Breast epithelium (tissue), 3 donors: Measurements from ENCODE around the gene SERPINB4.

Source experiments
- POLR2A ChIP-seq: fragments of 450-650 bp; IDR thresholded peaks from one replicate; pipeline ENCODE4 v1.6.1; 2016; ENCODE audit warnings: antibody characterized with exemption, mild to moderate bottlenecking, moderate library complexity
- TF ChIP-seq, protein P1 (sequence below), 3 donors: fragments of 450-650 bp; IDR thresholded peaks; one replicate each; pipeline ENCODE4 v1.5.1; 2016 to 2017; ENCODE audit warnings: antibody characterized with exemption in 3 of 3, mild to moderate bottlenecking in 3 of 3, moderate library complexity in 3 of 3

DNA sequence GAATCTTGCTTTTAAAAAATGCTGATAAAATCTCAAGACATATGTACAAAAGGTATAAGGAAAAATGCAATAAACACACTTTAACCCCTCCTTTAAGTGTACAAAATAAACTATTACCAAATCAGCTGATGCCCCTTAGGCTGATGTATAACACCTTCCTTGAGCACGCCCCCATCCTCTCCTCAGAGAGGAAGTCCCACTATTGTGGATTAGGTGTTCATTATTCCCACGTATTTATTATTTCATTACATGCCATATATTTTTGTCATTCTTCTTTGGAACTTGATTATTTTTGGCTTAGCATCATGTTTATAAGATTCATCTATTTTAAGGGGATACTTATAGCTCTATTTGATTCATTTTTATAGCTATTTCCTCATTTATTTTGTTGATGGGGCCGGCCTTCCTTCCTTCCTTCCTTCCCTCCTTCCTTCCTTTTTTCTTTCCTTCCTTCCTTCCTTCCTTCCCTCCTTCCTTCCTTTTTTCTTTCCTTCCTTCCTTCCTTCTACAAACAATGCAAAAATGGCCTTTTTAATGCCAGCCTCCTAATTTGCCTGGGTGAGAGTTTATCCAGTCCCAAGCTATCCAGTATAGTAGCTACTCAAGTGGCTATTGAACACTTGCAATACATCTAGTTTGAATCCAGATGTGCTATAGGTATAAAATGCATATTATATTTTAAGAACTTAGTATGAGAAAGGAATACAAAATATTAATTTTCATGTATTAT lies 52.9 kb downstream of the SERPINB4 start:
- no peak for TF ChIP-seq POLR2A
- TF ChIP-seq, protein P1, sequence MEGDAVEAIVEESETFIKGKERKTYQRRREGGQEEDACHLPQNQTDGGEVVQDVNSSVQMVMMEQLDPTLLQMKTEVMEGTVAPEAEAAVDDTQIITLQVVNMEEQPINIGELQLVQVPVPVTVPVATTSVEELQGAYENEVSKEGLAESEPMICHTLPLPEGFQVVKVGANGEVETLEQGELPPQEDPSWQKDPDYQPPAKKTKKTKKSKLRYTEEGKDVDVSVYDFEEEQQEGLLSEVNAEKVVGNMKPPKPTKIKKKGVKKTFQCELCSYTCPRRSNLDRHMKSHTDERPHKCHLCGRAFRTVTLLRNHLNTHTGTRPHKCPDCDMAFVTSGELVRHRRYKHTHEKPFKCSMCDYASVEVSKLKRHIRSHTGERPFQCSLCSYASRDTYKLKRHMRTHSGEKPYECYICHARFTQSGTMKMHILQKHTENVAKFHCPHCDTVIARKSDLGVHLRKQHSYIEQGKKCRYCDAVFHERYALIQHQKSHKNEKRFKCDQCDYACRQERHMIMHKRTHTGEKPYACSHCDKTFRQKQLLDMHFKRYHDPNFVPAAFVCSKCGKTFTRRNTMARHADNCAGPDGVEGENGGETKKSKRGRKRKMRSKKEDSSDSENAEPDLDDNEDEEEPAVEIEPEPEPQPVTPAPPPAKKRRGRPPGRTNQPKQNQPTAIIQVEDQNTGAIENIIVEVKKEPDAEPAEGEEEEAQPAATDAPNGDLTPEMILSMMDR (IDR thresholded peaks at IDR 0.05) = no peak
